Astrocyte of the cerebellum (primary cell): ENCODE data around the gene SVOPL.

Experiments
- DNase-seq: peaks from one replicate; pipeline ENCODE4 v3.0.0-alpha.2; 2011; ENCODE audit warnings: low read depth
- H3K4me3 ChIP-seq: 2 replicates; pipeline ENCODE4 v1.5.1; 2011; ENCODE audit warnings: mild to moderate bottlenecking, low read depth, low read length, moderate library complexity
- CTCF ChIP-seq: IDR thresholded peaks from 2 replicates; pipeline ENCODE4 v1.5.1; 2012; ENCODE audit warnings: low read length, low read depth, moderate library complexity, mild to moderate bottlenecking; ENCODE audit errors: missing control alignments
- in situ Hi-C: cut with HindIII; loops from 2 replicates; pipeline ENCODE4 v1.10.0; 2017; ENCODE audit warnings: low sequenced_read_pairs

The SVOPL gene

GRCh38 chr7:138581065-138581464, 120.1 kb downstream of the SVOPL start:
- in situ Hi-C loops: no loop called here
- no peak overlapping the region for H3K4me3 ChIP-seq
- TF ChIP-seq CTCF: no peak
- no peak for DNase-seq

GRCh38 chr7:138579671-138580070, 121.5 kb downstream of the SVOPL start:
- in situ Hi-C loops: no loop called here
- no peak for DNase-seq
- no peak overlapping the region for H3K4me3 ChIP-seq
- no peak for TF ChIP-seq CTCF

GRCh38 chr7:138579136-138579535, 122.0 kb downstream of the SVOPL start:
- in situ Hi-C loops: no loop called here

GRCh38 chr7:138575897-138576428, 125.2 kb downstream of the SVOPL start:
- TF ChIP-seq CTCF: no peak
- H3K4me3 ChIP-seq: no peak overlapping the region
- in situ Hi-C loops: no loop called here
- DNase-seq: no peak

More at GRCh38 chr7:138579136-138579535, 122.0 kb downstream of the SVOPL start:
- DNase-seq: no peak
- TF ChIP-seq CTCF: no peak
- no peak overlapping the region for H3K4me3 ChIP-seq

- in situ Hi-C loops: no loop called here
- H3K4me3 ChIP-seq: no peak overlapping the region
- no peak for DNase-seq
- no peak for TF ChIP-seq CTCF
Observed at GRCh38 chr7:138573741-138574140, 127.4 kb downstream of the SVOPL start.

- no peak for DNase-seq
- in situ Hi-C loops: no loop called here
- no peak for TF ChIP-seq CTCF
- H3K4me3 ChIP-seq: no peak overlapping the region
Observed at GRCh38 chr7:138570715-138571114, 130.4 kb downstream of the SVOPL start.

GRCh38 chr7:138569418-138569817, 131.7 kb downstream of the SVOPL start:
- no peak for TF ChIP-seq CTCF
- no peak overlapping the region for H3K4me3 ChIP-seq
- in situ Hi-C loops: no loop called here
- DNase-seq: no peak
